Measurements from ENCODE around the gene GALK2.
"Not testable (repeated sequence)": the region's sequence is repeated elsewhere in the genome, so short reads cannot be mapped to it uniquely, and the experiment has no call there.

Gene GALK2

DNA sequence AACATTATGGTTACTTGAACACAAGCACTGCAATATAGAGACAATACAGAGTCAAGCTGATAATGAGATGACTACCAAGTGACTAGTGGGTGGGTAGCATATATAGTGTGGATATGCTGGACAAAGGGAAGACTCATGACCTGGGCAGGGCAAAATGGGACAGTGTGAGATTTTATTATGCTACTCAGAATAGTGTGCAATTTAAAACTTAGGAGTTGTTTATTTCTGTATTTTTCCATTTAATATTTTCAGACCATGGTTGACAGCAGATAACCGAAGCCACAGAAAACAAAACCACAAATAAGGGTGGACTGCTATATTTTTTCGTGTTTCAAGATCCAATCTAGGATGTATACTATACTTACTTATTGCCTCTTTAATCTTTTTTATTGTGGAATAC, 19.6 kb downstream of the GALK2 start:
- CTCF ChIA-PET, result no interaction called here
- POLR2A ChIA-PET, result no interaction called here
- no peak for DNase-seq (ENCODE audit: extremely low spot score)
- TF ChIP-seq, protein P1, sequence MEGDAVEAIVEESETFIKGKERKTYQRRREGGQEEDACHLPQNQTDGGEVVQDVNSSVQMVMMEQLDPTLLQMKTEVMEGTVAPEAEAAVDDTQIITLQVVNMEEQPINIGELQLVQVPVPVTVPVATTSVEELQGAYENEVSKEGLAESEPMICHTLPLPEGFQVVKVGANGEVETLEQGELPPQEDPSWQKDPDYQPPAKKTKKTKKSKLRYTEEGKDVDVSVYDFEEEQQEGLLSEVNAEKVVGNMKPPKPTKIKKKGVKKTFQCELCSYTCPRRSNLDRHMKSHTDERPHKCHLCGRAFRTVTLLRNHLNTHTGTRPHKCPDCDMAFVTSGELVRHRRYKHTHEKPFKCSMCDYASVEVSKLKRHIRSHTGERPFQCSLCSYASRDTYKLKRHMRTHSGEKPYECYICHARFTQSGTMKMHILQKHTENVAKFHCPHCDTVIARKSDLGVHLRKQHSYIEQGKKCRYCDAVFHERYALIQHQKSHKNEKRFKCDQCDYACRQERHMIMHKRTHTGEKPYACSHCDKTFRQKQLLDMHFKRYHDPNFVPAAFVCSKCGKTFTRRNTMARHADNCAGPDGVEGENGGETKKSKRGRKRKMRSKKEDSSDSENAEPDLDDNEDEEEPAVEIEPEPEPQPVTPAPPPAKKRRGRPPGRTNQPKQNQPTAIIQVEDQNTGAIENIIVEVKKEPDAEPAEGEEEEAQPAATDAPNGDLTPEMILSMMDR (IDR thresholded peaks at IDR 0.05; ENCODE audit: control extremely low read depth, extremely low read depth, low read depth, missing control alignments), result no peak

DNA sequence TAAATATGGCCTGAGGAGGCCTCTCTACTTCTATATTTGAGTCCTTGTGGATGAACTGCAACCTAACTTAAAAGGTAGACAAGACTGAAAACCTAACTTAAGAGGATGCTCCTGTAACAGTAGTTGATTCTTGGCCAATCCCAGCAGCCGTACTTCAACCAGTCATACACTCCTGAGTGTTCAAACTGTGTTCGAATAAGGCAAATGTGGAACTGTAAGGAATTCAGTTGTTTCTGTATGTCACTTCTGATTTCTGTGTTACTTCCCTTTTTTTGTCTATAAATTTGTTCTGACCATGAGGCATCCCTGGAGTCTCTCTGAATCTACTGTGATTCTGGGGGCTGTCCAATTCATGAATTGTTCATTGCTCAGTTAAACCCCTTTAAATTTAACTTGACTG, 20.5 kb downstream of the GALK2 start:
- ChIA-PET POLR2A (no interaction called here), CTCF (no interaction called here)
- TF ChIP-seq, protein P1 (IDR thresholded peaks at IDR 0.05; ENCODE audit: control extremely low read depth, extremely low read depth, low read depth, missing control alignments), result no peak
- no peak for DNase-seq (ENCODE audit: extremely low spot score)

DNA sequence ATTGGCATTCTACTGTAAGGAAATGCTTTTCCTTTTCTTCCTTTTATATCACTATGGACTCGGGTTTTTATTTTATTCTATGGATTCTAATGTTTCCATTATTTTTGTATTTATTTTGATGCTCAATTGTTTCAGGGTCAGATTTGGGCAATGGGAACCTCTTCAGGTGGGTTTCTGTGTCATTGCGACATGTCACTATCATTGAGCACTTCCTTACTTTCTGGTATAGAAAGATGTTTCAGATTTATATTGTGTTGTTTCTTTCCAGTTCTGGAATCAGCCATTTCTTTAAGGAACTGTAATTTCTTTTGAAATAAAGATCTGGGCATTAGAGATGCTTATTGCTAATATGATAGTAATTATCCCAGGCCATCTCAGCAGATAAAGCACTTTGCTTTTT, 21.8 kb downstream of the GALK2 start:
- ChIA-PET CTCF (no interaction called here), POLR2A (no interaction called here)
- DNase-seq (ENCODE audit: extremely low spot score), result no peak
- TF ChIP-seq, protein P1 (IDR thresholded peaks at IDR 0.05; ENCODE audit: control extremely low read depth, extremely low read depth, low read depth, missing control alignments), result no peak

DNA sequence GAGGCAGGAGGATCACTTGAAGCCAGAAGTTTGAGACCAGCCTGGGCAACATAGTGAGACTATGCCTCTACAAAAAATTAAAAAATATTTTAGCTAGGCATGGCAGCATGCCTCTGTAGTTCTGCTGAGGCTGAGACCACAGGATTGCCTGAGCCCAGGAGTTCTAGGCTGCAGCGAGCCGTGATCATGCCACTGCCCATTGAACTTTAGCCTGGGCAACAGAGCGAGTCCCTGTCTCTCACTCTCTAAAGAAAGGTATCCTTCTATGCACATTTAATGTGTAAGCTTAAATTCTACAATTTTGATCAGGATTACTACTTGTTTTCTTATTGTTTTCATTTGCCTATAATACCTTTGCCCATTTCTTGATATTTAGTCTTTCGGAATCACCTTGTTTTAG, 26.8 kb downstream of the GALK2 start:
- TF ChIP-seq, protein P1 (IDR thresholded peaks at IDR 0.05; ENCODE audit: control extremely low read depth, extremely low read depth, low read depth, missing control alignments), result no peak
- POLR2A ChIA-PET, result no interaction called here
- no peak for DNase-seq (ENCODE audit: extremely low spot score)
- CTCF ChIA-PET, result no interaction called here

DNA sequence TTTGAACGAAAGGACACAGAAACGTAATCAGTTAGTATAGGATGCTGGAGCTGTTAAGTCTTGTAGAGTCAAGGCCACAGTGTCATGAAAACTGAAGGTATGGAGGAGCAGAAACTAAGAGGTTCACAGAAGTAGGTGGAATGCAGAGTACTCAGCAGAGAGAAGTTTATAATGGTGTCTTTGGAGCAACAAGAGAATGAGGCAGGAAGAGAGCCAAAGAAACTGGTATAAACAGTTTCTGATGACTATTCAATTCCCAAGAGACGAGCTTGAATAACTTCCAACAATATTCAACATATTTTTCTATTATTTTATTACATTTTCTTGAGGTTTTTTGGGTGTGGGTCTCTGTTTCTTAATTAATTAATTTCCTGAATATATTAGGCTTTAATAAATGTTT, 29.6 kb downstream of the GALK2 start:
- ChIA-PET CTCF (interaction anchor here (0.9 to 1.2 kb wide), 2 partner anchors 12 to 17 kb away, joined by 3 read pairs; no protein-coding TSS in a partner anchor), POLR2A (no interaction called here)
- TF ChIP-seq, protein P1 (IDR thresholded peaks at IDR 0.05; ENCODE audit: control extremely low read depth, extremely low read depth, low read depth, missing control alignments), result no peak
- no peak for DNase-seq (ENCODE audit: extremely low spot score)

DNA sequence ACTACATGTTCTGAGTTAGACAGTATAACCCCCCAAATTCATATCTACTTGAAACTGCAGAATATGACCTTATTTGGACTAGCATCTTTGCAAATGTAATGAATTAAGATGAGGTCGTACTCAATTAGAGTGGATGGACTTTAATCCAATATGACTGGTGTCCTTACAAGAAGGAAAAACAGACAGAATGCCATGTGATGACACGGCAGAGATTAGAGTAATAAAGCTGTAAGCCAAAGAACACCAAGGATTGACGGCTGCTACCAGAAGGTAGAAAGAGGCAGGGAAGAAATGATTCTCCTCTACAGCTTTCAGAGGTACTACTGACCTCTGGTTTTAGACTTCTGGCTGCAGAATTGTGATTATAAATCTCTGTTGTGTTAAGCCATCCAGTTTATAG, 30.3 kb downstream of the GALK2 start:
- ChIA-PET CTCF (interaction anchor here (1.0 to 1.6 kb wide), 3 partner anchors 13 to 35 kb away, joined by 3 to 4 read pairs (median 3); no protein-coding TSS in a partner anchor), POLR2A (no interaction called here)
- TF ChIP-seq, protein P1 (IDR thresholded peaks at IDR 0.05; ENCODE audit: control extremely low read depth, extremely low read depth, low read depth, missing control alignments), result no peak
- DNase-seq (ENCODE audit: extremely low spot score), result no peak

DNA sequence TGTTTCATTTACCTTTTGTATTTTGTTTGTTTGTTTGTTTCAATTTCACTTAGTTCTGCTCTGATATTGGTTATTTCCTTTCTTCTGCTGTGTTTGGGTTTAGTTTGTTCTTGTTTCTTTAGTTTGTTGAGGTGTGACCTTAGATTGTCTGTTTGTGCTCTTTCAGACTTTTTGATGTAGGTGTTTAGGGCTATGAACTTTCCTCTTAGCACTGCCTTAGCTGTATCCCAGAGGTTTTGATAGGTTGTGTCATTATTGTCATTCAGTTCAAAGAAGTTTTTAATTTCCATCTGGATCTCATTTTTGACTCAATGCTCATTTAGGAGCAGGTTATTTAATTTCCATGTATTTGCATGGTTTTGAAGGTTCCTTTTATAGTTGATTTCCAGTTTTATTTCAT, 38.1 kb downstream of the GALK2 start:
- POLR2A ChIA-PET; CTCF ChIA-PET; DNase-seq (ENCODE audit: extremely low spot score): not testable (repeated sequence)

All from GM10248 (cell line).